Karpas-422 (cell line): ENCODE measurements around the gene ATRIP. TPM values are rescaled to one million over a fixed set of nuclear protein-coding genes. Genes with fewer than 3 reads are reported as not detected.
"Not testable (repeated sequence)": the region's sequence is repeated elsewhere in the genome, so short reads cannot be mapped to it uniquely, and the experiment has no call there.

Experiments used
- DNase-seq: peaks from one replicate; pipeline ENCODE4 v3.0.0-alpha.2; 2015
- H2AFZ ChIP-seq: fragments of 200-600 bp; sonication (generic); 2 replicates; pipeline ENCODE4 v1.6.1; 2014; ENCODE audit warnings: antibody characterized with exemption, low read length, mixed read lengths
- H3K27ac ChIP-seq: fragments of 200-600 bp; sonication (generic); 2 replicates; pipeline ENCODE4 v1.5.1; 2014; ENCODE audit warnings: mild to moderate bottlenecking, low read length, moderate library complexity
- H3K27me3 ChIP-seq: fragments of 200-600 bp; sonication (generic); 2 replicates; pipeline ENCODE4 v1.6.1; 2014; ENCODE audit warnings: low read length, mixed read lengths
- H3K36me3 ChIP-seq: fragments of 200-600 bp; sonication (generic); 2 replicates; pipeline ENCODE4 v1.6.1; 2014; ENCODE audit warnings: low read length, mixed read lengths; ENCODE audit not compliant: insufficient read depth
- H3K4me1 ChIP-seq: fragments of 200-600 bp; sonication (generic); 2 replicates; pipeline ENCODE4 v1.6.1; 2014; ENCODE audit warnings: mild to moderate bottlenecking, low read length, mixed read lengths
- H3K4me2 ChIP-seq: fragments of 200-600 bp; sonication (generic); 2 replicates; pipeline ENCODE4 v1.6.1; 2014; ENCODE audit warnings: low read length, low read depth, mild to moderate bottlenecking; ENCODE audit not compliant: poor library complexity, severe bottlenecking
- H3K4me3 ChIP-seq: fragments of 200-600 bp; sonication (generic); 2 replicates; pipeline ENCODE4 v1.5.1; 2014; ENCODE audit warnings: mild to moderate bottlenecking, antibody characterized with exemption, low read length, mixed read lengths
- H3K79me2 ChIP-seq: fragments of 200-600 bp; sonication (generic); 2 replicates; pipeline ENCODE4 v1.6.1; 2014; ENCODE audit warnings: mild to moderate bottlenecking, low read length, mixed read lengths
- H3K9ac ChIP-seq: fragments of 200-600 bp; sonication (generic); 2 replicates; pipeline ENCODE4 v1.6.0; 2014; ENCODE audit warnings: low read length
- H3K9me2 ChIP-seq: fragments of 200-600 bp; sonication (generic), shearing (Covaris generic); replicated peaks from 2 replicates; pipeline ENCODE4 v1.6.0; 2014; ENCODE audit warnings: mild to moderate bottlenecking, low read length, moderate library complexity; ENCODE audit not compliant: insufficient read depth
- H3K9me3 ChIP-seq: fragments of 300-700, 200-600 bp; sonication (generic); 2 replicates; pipeline ENCODE4 v1.6.1; 2014; ENCODE audit warnings: low read length, mixed read lengths
- H4K20me1 ChIP-seq: fragments of 200-600 bp; sonication (generic); 2 replicates; pipeline ENCODE4 v1.6.1; 2014; ENCODE audit warnings: mild to moderate bottlenecking, antibody characterized with exemption, low read length, low read depth; ENCODE audit not compliant: insufficient read depth
- total RNA-seq: library from RNA; depleted of rRNA; stranded (reverse); fragments of >200 nt; shearing (Covaris generic); gene quantifications from 2 replicates; pipeline ENCODE4 v1.2.3, GENCODE V29; 2014; ENCODE audit warnings: low replicate concordance

The ATRIP gene
- total RNA-seq, 1 experiment from 2014 or later: 7.3 TPM

- Histone ChIP-seq H3K4me2 (no peak overlapping the region), H3K27me3 (no peaks in the 10 kb centered on the region), H3K4me1 (peaks cover 17% of the 10 kb centered on the region), H2AFZ (no peak overlapping the region), H3K9me3 (no peaks in the 10 kb centered on the region), H3K9me2 (no peaks in the 10 kb centered on the region), H3K79me2 (peaks cover 29% of the 10 kb centered on the region), H3K36me3 (peaks cover 20% of the 10 kb centered on the region), H4K20me1 (no peaks in the 10 kb centered on the region), H3K27ac (no peak overlapping the region), H3K9ac (no peak overlapping the region), H3K4me3 (no peak overlapping the region)
- DNase-seq: no peak
Observed at GRCh38 chr3:48451270-48451669, 4.7 kb downstream of the ATRIP start.

GRCh38 chr3:48456456-48456855, 9.9 kb downstream of the ATRIP start:
- Histone ChIP-seq H2AFZ (no peak overlapping the region), H3K4me2 (no peak overlapping the region), H3K27ac (no peak overlapping the region), H3K4me1 (no peaks in the 10 kb centered on the region), H3K36me3 (peaks cover 27% of the 10 kb centered on the region), H4K20me1 (no peaks in the 10 kb centered on the region), H3K27me3 (no peaks in the 10 kb centered on the region), H3K9me2 (no peaks in the 10 kb centered on the region), H3K9me3 (no peaks in the 10 kb centered on the region), H3K9ac (no peak overlapping the region), H3K4me3 (no peak overlapping the region), H3K79me2 (no peaks in the 10 kb centered on the region)
- no peak for DNase-seq

GRCh38 chr3:48459331-48459730, 12.8 kb downstream of the ATRIP start:
- Histone ChIP-seq H3K4me1 (no peaks in the 10 kb centered on the region), H3K9me2 (no peaks in the 10 kb centered on the region), H3K4me3 (no peak overlapping the region), H3K4me2 (no peak overlapping the region), H3K27ac (no peak overlapping the region), H4K20me1 (no peaks in the 10 kb centered on the region), H3K79me2 (no peaks in the 10 kb centered on the region), H3K9me3 (no peaks in the 10 kb centered on the region), H3K36me3 (peaks cover 19% of the 10 kb centered on the region), H3K27me3 (no peaks in the 10 kb centered on the region), H2AFZ (no peak overlapping the region), H3K9ac (no peak overlapping the region)
- no peak for DNase-seq

- Histone ChIP-seq H2AFZ (no peak overlapping the region), H3K4me2 (no peak overlapping the region), H3K27ac (no peak overlapping the region), H3K27me3 (no peaks in the 10 kb centered on the region), H3K4me1 (no peaks in the 10 kb centered on the region), H3K9me2 (no peaks in the 10 kb centered on the region), H3K9me3 (no peaks in the 10 kb centered on the region), H3K36me3 (peaks cover 17% of the 10 kb centered on the region; the same call in 1 of the 2 replicates), H3K79me2 (no peaks in the 10 kb centered on the region), H4K20me1 (no peaks in the 10 kb centered on the region), H3K4me3 (no peak overlapping the region), H3K9ac (no peak overlapping the region)
- DNase-seq: no peak
Observed at GRCh38 chr3:48459773-48460516, 13.4 kb downstream of the ATRIP start.

- no peak for DNase-seq
- no peaks in the 10 kb centered on the region for H3K9me3 ChIP-seq
- peaks cover 4% of the 10 kb centered on the region for H3K4me1 ChIP-seq
- H3K79me2 ChIP-seq: no peaks in the 10 kb centered on the region
- no peak overlapping the region for H3K4me2 ChIP-seq
- no peak overlapping the region for H3K4me3 ChIP-seq
- no peaks in the 10 kb centered on the region for H3K27me3 ChIP-seq
- no peaks in the 10 kb centered on the region for H3K9me2 ChIP-seq
- peaks cover 17% of the 10 kb centered on the region; the same call in 1 of the 2 replicates for H3K36me3 ChIP-seq
- no peak overlapping the region for H3K9ac ChIP-seq
- H2AFZ ChIP-seq: no peak overlapping the region
- no peaks in the 10 kb centered on the region for H4K20me1 ChIP-seq
- H3K27ac ChIP-seq: no peak overlapping the region
Observed at GRCh38 chr3:48460517-48460902, 14.0 kb downstream of the ATRIP start.

- H3K4me2 ChIP-seq, H3K27ac ChIP-seq, H3K4me3 ChIP-seq, H3K9me2 ChIP-seq, H3K79me2 ChIP-seq, H4K20me1 ChIP-seq, H2AFZ ChIP-seq, H3K27me3 ChIP-seq, H3K9ac ChIP-seq, H3K9me3 ChIP-seq, DNase-seq: not testable (repeated sequence)
- Histone ChIP-seq H3K36me3 (peaks cover 17% of the 10 kb centered on the region; the same call in 1 of the 2 replicates), H3K4me1 (peaks cover 13% of the 10 kb centered on the region)
Observed at GRCh38 chr3:48461767-48462166, 15.2 kb downstream of the ATRIP start.

- no peak overlapping the region for H3K4me3 ChIP-seq
- H3K27me3 ChIP-seq: no peaks in the 10 kb centered on the region
- no peak overlapping the region for H3K27ac ChIP-seq
- peaks cover 26% of the 10 kb centered on the region for H3K79me2 ChIP-seq
- no peak for DNase-seq
- H3K36me3 ChIP-seq: peaks cover 27% of the 10 kb centered on the region; the same call in 1 of the 2 replicates
- no peak overlapping the region for H2AFZ ChIP-seq
- no peaks in the 10 kb centered on the region for H3K9me2 ChIP-seq
- peaks cover 32% of the 10 kb centered on the region for H3K4me1 ChIP-seq
- H4K20me1 ChIP-seq: peaks cover 11% of the 10 kb centered on the region; the same call in 1 of the 2 replicates
- no peak overlapping the region for H3K4me2 ChIP-seq
- H3K9me3 ChIP-seq: no peaks in the 10 kb centered on the region
- H3K9ac ChIP-seq: no peak overlapping the region
Observed at GRCh38 chr3:48463703-48464102, 17.2 kb downstream of the ATRIP start.

- Histone ChIP-seq H3K4me3 (no peak overlapping the region), H3K36me3 (peaks cover 22% of the 10 kb centered on the region), H3K27me3 (no peaks in the 10 kb centered on the region), H3K9me3 (no peaks in the 10 kb centered on the region), H2AFZ (no peak overlapping the region), H3K27ac (no peak overlapping the region), H3K9me2 (no peaks in the 10 kb centered on the region), H3K4me1 (peaks cover 42% of the 10 kb centered on the region), H3K4me2 (no peak overlapping the region), H4K20me1 (peaks cover 11% of the 10 kb centered on the region; the same call in 1 of the 2 replicates), H3K9ac (no peak overlapping the region), H3K79me2 (peaks cover 36% of the 10 kb centered on the region)
- DNase-seq: no peak
Observed at GRCh38 chr3:48464713-48465221, 18.2 kb downstream of the ATRIP start.
